ENCODE data around the gene DSCAML1.

GRCh38 chr11:117535201-117535849 lies 261.7 kb downstream of the DSCAML1 start:
- TF ChIP-seq CTCF (IDR thresholded peaks at IDR 0.05) (no peak), POLR2A (IDR thresholded peaks at IDR 0.05) (no peak)

All from uterus (tissue), 2 donors.